Stimulated activated CD4-positive, alpha-beta T cell treated with anti-CD3 and anti-CD28 coated beads, Interleukin-1b, Interleukin-23, amount 100 ng/mL, for 48 hours (primary cell): Measurements from ENCODE around the gene ABCB11.
"Not testable (repeated sequence)": the region's sequence is repeated elsewhere in the genome, so short reads cannot be mapped to it uniquely, and the experiment has no call there.

Source experiments
- DNase-seq: peaks from one replicate; pipeline ENCODE4 v3.0.0-alpha.2; 2020

ABCB11 gene

GRCh38 chr2:169031202-169031601 is at the start of gene ABCB11:
Gene ABCB11 (minus strand): TSS chr2:169031324. CDS start chr2:169018125, 13,199 bp downstream.
- no peak for DNase-seq

GRCh38 chr2:169080250-169081069 is 49.3 kb upstream of the ABCB11 start:
- no peak for DNase-seq

GRCh38 chr2:169077674-169078240 is 46.6 kb upstream of the ABCB11 start:
- no peak for DNase-seq

- no peak for DNase-seq
Observed at GRCh38 chr2:169073963-169074751, 43.0 kb upstream of the ABCB11 start.

- DNase-seq: no peak
Observed at GRCh38 chr2:169073211-169073962, 42.3 kb upstream of the ABCB11 start.

- no peak for DNase-seq
Observed at GRCh38 chr2:169072163-169072925, 41.2 kb upstream of the ABCB11 start.

GRCh38 chr2:169071455-169071854 is 40.3 kb upstream of the ABCB11 start:
- DNase-seq: no peak

GRCh38 chr2:169069833-169070232 is 38.7 kb upstream of the ABCB11 start:
- DNase-seq: no peak

- DNase-seq: peak; percentile 66
Observed at GRCh38 chr2:169069341-169069740, 38.2 kb upstream of the ABCB11 start, which contains the start of gene DHRS9. Gene DHRS9 (plus strand): TSS chr2:169069563. CDS start chr2:169081582, 12,019 bp downstream.

- no peak for DNase-seq
Observed at GRCh38 chr2:169066897-169067296, 35.8 kb upstream of the ABCB11 start.

GRCh38 chr2:169065864-169066517 is 34.9 kb upstream of the ABCB11 start:
- no peak for DNase-seq

- DNase-seq: no peak
Observed at GRCh38 chr2:169065422-169065821, 34.3 kb upstream of the ABCB11 start.

- not testable (repeated sequence) for DNase-seq
Observed at GRCh38 chr2:169064199-169064598, 33.1 kb upstream of the ABCB11 start.

GRCh38 chr2:169054575-169054974 is 23.5 kb upstream of the ABCB11 start:
- not testable (repeated sequence) for DNase-seq

GRCh38 chr2:169050476-169051240 is 19.5 kb upstream of the ABCB11 start:
- no peak for DNase-seq

GRCh38 chr2:169049142-169049541 is 18.0 kb upstream of the ABCB11 start:
- DNase-seq: no peak

GRCh38 chr2:169047256-169048250 is 16.4 kb upstream of the ABCB11 start:
- DNase-seq: no peak

GRCh38 chr2:169046440-169047151 is 15.5 kb upstream of the ABCB11 start:
- DNase-seq: no peak

GRCh38 chr2:169042856-169043255 is 11.7 kb upstream of the ABCB11 start:
- no peak for DNase-seq
